MM.1S (cell line): ENCODE data around the gene SPG21.

Experiments
- EZH2 ChIP-seq: fragments of 300-600 bp; sonication (generic); optimal IDR thresholded peaks from 2 replicates; pipeline ENCODE3; 2017; ENCODE audit warnings: low read depth, mild to moderate bottlenecking, antibody characterized with exemption, low read length, mixed read lengths
- EZH2phosphoT487 ChIP-seq: fragments of 300-600 bp; sonication (generic); IDR thresholded peaks from 2 replicates; pipeline ENCODE4 v1.6.1; 2018; ENCODE audit warnings: antibody characterized with exemption, low read length
- TF ChIP-seq, protein P1 (sequence below): fragments of 300-600 bp; sonication (generic); IDR thresholded peaks from 2 replicates; pipeline ENCODE4 v1.5.1; 2016; ENCODE audit warnings: antibody characterized with exemption, low read length, mixed read lengths

DNA sequence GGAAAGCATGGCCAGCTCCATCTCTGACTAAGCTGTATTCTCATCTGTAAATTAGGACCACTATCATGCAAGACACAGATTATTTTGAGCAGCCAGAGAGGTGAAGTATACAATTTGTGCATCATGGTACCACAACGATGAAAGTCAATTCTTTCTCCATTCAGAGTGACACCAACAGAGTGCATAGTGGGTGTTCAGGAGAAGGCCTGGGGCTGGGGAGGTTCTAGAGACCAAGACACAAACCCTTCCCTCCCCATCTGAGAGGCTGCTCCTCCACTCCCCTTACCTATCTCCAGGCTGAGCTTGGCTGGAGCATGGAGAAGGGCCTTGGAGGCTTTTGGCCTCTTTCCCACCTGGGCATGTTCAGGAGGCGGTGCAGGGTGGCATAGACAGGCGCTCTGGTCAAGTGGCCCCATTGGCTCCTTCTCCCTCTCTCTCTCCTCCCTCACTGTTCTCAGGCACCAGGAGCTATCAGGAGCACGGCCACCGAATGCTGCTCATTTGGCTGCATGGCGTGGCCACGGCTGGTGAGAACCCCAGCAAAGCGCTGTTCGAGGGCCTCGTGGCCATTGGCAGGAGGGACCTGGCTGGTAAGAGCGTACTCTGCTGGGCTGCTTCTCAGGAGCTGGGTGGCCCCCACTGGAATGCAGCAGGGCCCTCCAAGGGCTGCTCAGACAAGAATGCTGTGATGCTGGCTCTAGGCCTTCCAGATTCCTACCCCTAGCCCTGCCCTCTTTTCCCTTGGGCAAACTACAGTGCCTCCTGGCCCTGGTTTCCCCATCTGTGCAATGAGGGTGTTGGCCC lies 40.1 kb downstream of the SPG21 start:
- TF ChIP-seq, protein P1, sequence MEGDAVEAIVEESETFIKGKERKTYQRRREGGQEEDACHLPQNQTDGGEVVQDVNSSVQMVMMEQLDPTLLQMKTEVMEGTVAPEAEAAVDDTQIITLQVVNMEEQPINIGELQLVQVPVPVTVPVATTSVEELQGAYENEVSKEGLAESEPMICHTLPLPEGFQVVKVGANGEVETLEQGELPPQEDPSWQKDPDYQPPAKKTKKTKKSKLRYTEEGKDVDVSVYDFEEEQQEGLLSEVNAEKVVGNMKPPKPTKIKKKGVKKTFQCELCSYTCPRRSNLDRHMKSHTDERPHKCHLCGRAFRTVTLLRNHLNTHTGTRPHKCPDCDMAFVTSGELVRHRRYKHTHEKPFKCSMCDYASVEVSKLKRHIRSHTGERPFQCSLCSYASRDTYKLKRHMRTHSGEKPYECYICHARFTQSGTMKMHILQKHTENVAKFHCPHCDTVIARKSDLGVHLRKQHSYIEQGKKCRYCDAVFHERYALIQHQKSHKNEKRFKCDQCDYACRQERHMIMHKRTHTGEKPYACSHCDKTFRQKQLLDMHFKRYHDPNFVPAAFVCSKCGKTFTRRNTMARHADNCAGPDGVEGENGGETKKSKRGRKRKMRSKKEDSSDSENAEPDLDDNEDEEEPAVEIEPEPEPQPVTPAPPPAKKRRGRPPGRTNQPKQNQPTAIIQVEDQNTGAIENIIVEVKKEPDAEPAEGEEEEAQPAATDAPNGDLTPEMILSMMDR, result no peak
- TF ChIP-seq EZH2 (no peak), EZH2phosphoT487 (no peak)
